Measurements from ENCODE around the gene DTD1. TPM values are rescaled to one million over a fixed set of nuclear protein-coding genes. Genes with fewer than 3 reads are reported as not detected.
A peak's percentile ranks its signal among the peaks of the same experiment; 100 is the strongest.

DTD1 gene
- total RNA-seq, 1 donor, result 52.1 TPM

DNA sequence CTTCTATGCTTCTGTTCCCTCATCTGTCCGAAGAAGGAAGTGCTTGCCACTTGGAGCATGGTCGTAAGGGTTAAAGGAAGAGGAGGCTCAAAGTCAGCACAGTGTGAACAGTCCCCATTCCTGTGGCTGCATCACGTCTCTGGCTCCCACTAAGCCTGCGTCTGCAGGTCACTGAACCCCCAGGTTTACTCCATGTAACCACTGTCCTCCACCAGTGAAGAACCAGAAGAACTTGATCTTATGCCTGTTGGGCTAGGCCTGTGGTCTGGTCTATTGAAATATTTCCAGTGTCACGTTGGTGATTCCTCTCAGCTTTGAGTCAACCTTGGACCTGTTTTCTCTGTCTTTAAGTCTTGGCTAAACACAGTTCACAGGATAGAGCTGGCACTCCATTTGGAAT is 179.8 kb downstream of the DTD1 start:
- Histone ChIP-seq H3K27ac (ENCODE audit: low read depth, low read length) (no peak overlapping the region), H3K9me3 (ENCODE audit: low read depth, low read length) (no peaks in the 10 kb centered on the region), H3K4me3 (ENCODE audit: insufficient read depth, low read length) (no peak overlapping the region), H3K4me1 (ENCODE audit: insufficient read depth, low read length) (no peaks in the 10 kb centered on the region), H3K27me3 (ENCODE audit: insufficient read depth, low read length) (no peaks in the 10 kb centered on the region), H3K79me2 (ENCODE audit: insufficient read depth, low read length) (no peaks in the 10 kb centered on the region), H3K4me2 (ENCODE audit: insufficient read depth, low read length) (no peak overlapping the region), H4K20me1 (ENCODE audit: insufficient read depth, low read length) (no peaks in the 10 kb centered on the region), H2AFZ (ENCODE audit: low read length) (no peak overlapping the region), H3K36me3 (ENCODE audit: insufficient read depth, low read length) (no peaks in the 10 kb centered on the region)
- peak; percentile 46 for DNase-seq (ENCODE audit: insufficient read length, low spot score, missing footprints)
- no peak for TF ChIP-seq CTCF (IDR thresholded peaks at IDR 0.05; ENCODE audit: extremely low read depth, low read depth, low read length)

DNA sequence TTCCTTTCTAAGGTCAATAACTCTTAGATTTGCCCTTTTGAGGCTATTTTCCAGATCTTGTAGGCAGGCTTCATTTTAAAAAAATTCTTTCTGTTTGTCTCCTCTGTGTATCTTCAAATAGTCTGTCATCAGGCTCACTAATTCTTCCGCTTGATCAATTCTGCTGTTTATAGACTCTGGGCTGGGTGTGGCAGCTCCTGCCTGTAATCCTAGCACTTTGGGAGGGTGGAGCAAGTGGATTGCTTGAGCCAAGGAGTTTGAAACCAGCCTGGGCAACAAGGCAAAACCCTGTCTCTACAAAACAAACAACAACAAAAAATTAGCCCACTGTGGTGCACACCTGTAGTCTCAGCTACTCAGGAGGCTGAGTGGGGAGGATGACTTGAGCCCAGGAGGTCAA is 185.7 kb downstream of the DTD1 start:
- no peak for TF ChIP-seq CTCF (IDR thresholded peaks at IDR 0.05; ENCODE audit: extremely low read depth, low read depth, low read length)
- Histone ChIP-seq H3K27ac (ENCODE audit: low read depth, low read length) (no peak overlapping the region), H3K36me3 (ENCODE audit: insufficient read depth, low read length) (no peaks in the 10 kb centered on the region), H3K79me2 (ENCODE audit: insufficient read depth, low read length) (no peaks in the 10 kb centered on the region), H3K9me3 (ENCODE audit: low read depth, low read length) (no peaks in the 10 kb centered on the region), H3K4me2 (ENCODE audit: insufficient read depth, low read length) (no peak overlapping the region), H4K20me1 (ENCODE audit: insufficient read depth, low read length) (no peaks in the 10 kb centered on the region), H2AFZ (ENCODE audit: low read length) (no peak overlapping the region), H3K27me3 (ENCODE audit: insufficient read depth, low read length) (peaks cover 3% of the 10 kb centered on the region), H3K4me3 (ENCODE audit: insufficient read depth, low read length) (no peak overlapping the region), H3K4me1 (ENCODE audit: insufficient read depth, low read length) (no peaks in the 10 kb centered on the region)
- DNase-seq (ENCODE audit: insufficient read length, low spot score, missing footprints), result no peak

- no peak overlapping the region for H3K4me2 ChIP-seq (ENCODE audit: insufficient read depth, low read length)
- no peak overlapping the region for H3K4me3 ChIP-seq (ENCODE audit: insufficient read depth, low read length)
- no peak for TF ChIP-seq CTCF (IDR thresholded peaks at IDR 0.05; ENCODE audit: extremely low read depth, low read depth, low read length)
- no peaks in the 10 kb centered on the region for H3K9me3 ChIP-seq (ENCODE audit: low read depth, low read length)
- no peaks in the 10 kb centered on the region for H3K79me2 ChIP-seq (ENCODE audit: insufficient read depth, low read length)
- no peaks in the 10 kb centered on the region for H4K20me1 ChIP-seq (ENCODE audit: insufficient read depth, low read length)
- H3K4me1 ChIP-seq (ENCODE audit: insufficient read depth, low read length), result no peaks in the 10 kb centered on the region
- DNase-seq (ENCODE audit: insufficient read length, low spot score, missing footprints), result no peak
- H3K36me3 ChIP-seq (ENCODE audit: insufficient read depth, low read length), result no peaks in the 10 kb centered on the region
- H2AFZ ChIP-seq (ENCODE audit: low read length), result no peak overlapping the region
- H3K27ac ChIP-seq (ENCODE audit: low read depth, low read length), result no peak overlapping the region
- H3K27me3 ChIP-seq (ENCODE audit: insufficient read depth, low read length), result peaks cover 3% of the 10 kb centered on the region
Measured at GRCh38 chr20:18774207-18774606, 186.4 kb downstream of the DTD1 start.

- H3K36me3 ChIP-seq (ENCODE audit: insufficient read depth, low read length), result no peaks in the 10 kb centered on the region
- no peak for TF ChIP-seq CTCF (IDR thresholded peaks at IDR 0.05; ENCODE audit: extremely low read depth, low read depth, low read length)
- no peaks in the 10 kb centered on the region for H4K20me1 ChIP-seq (ENCODE audit: insufficient read depth, low read length)
- H2AFZ ChIP-seq (ENCODE audit: low read length), result no peak overlapping the region
- no peak for DNase-seq (ENCODE audit: insufficient read length, low spot score, missing footprints)
- H3K27me3 ChIP-seq (ENCODE audit: insufficient read depth, low read length), result peaks cover 3% of the 10 kb centered on the region
- no peak overlapping the region for H3K27ac ChIP-seq (ENCODE audit: low read depth, low read length)
- H3K4me1 ChIP-seq (ENCODE audit: insufficient read depth, low read length), result no peaks in the 10 kb centered on the region
- no peaks in the 10 kb centered on the region for H3K79me2 ChIP-seq (ENCODE audit: insufficient read depth, low read length)
- no peak overlapping the region for H3K4me3 ChIP-seq (ENCODE audit: insufficient read depth, low read length)
- no peak overlapping the region for H3K4me2 ChIP-seq (ENCODE audit: insufficient read depth, low read length)
- no peaks in the 10 kb centered on the region for H3K9me3 ChIP-seq (ENCODE audit: low read depth, low read length)
Measured at GRCh38 chr20:18775633-18776032, 187.8 kb downstream of the DTD1 start.
